H1 (cell line): ENCODE results near the gene GSTM3. TPM values are rescaled to one million over a fixed set of nuclear protein-coding genes. Genes with fewer than 3 reads are reported as not detected.

Source experiments
- CTCF ChIA-PET: fragments of 300-600 bp; sonication (Branson Sonifier 250); formaldehyde crosslinking; loops from one replicate; lab custom pipeline; 2021; ENCODE audit not compliant: partially characterized antibody; lab: Charles Lee
- POLR2A ChIA-PET: fragments of 300-600 bp; sonication (Branson Sonifier 250); formaldehyde crosslinking; loops from one replicate; lab custom pipeline; 2021; ENCODE audit warnings: inconsistent platforms; ENCODE audit not compliant: partially characterized antibody; lab: Charles Lee
- DNase-seq, 2 experiments: peaks; one replicate each; pipeline versions ENCODE4 v3.0.0 to v3.0.0-alpha.2; 2010 to 2022; ENCODE audit warnings: low spot score in 2 of 2, low read depth in 1 of 2, mixed read lengths in 1 of 2
- FAIRE-seq: peaks from 2 replicates; lab custom pipeline; 2011; peaks lifted over from hg19 to GRCh38; lab: Jason Lieb, UNC
- H2AFZ ChIP-seq: 2 replicates; pipeline ENCODE4 v1.8.1; 2012; ENCODE audit warnings: low read length, inconsistent platforms
- H2AK5ac ChIP-seq: 2 replicates; pipeline ENCODE4 v1.6.1; 2013; ENCODE audit warnings: low read depth, low read length
- H2BK120ac ChIP-seq: replicated peaks from 2 replicates; pipeline ENCODE3; 2013; ENCODE audit warnings: low read depth, low read length, inconsistent platforms
- H2BK12ac ChIP-seq: 2 replicates; pipeline ENCODE4 v1.6.1; 2013; ENCODE audit warnings: low read depth, low read length
- H2BK15ac ChIP-seq: 2 replicates; pipeline ENCODE4 v1.6.1; 2013; ENCODE audit warnings: low read length
- H2BK20ac ChIP-seq: 2 replicates; pipeline ENCODE4 v1.6.1; 2013; ENCODE audit warnings: low read length
- H2BK5ac ChIP-seq: 2 replicates; pipeline ENCODE4 v1.6.1; 2013; ENCODE audit warnings: low read depth, low read length
- H3K14ac ChIP-seq: 2 replicates; pipeline ENCODE4 v1.6.1; 2013; ENCODE audit warnings: inconsistent platforms; ENCODE audit not compliant: insufficient read length
- H3K18ac ChIP-seq: 2 replicates; pipeline ENCODE4 v1.6.1; 2013; ENCODE audit warnings: low read length; ENCODE audit errors: extremely low read depth
- H3K23ac ChIP-seq: 2 replicates; pipeline ENCODE4 v1.6.1; 2013; ENCODE audit warnings: inconsistent platforms; ENCODE audit not compliant: insufficient read length
- H3K23me2 ChIP-seq: 2 replicates; pipeline ENCODE4 v1.6.1; 2013; ENCODE audit warnings: low read depth, low read length
- H3K27ac ChIP-seq: 2 replicates; pipeline ENCODE4 v1.6.1; 2011; ENCODE audit warnings: low read depth, low read length, inconsistent platforms
- H3K27me3 ChIP-seq, 4 experiments: replicated peaks in 1 of 4; 1 replicate in 1 of 4; 2 replicates in 3 of 4; pipeline versions ENCODE4 v1.6.1 to v1.8.1; 2011 to 2013; ENCODE audit warnings: low read length in 3 of 4, mild to moderate bottlenecking in 3 of 4, inconsistent platforms in 2 of 4, mixed read lengths in 2 of 4, moderate library complexity in 1 of 4; ENCODE audit not compliant: control insufficient read depth in 3 of 4, insufficient read depth in 3 of 4; ENCODE audit errors: extremely low read depth in 1 of 4
- H3K36me3 ChIP-seq, 4 experiments: 2 replicates each; pipeline versions ENCODE4 v1.6.1 to v1.8.1; 2011 to 2013; ENCODE audit warnings: mild to moderate bottlenecking in 4 of 4, low read length in 3 of 4, moderate library complexity in 2 of 4, control low read depth in 1 of 4, inconsistent platforms in 1 of 4; ENCODE audit not compliant: insufficient read depth in 4 of 4, control insufficient read depth in 2 of 4
- H3K4ac ChIP-seq: replicated peaks from 2 replicates; pipeline ENCODE3; 2013; ENCODE audit warnings: low read length, low read depth, mixed read lengths, inconsistent platforms; ENCODE audit not compliant: insufficient read length
- H3K4me1 ChIP-seq, 4 experiments: replicated peaks in 1 of 4; 1 replicate in 1 of 4; 2 replicates in 3 of 4; pipeline versions ENCODE4 v1.6.1 to v1.8.1; 2011 to 2013; ENCODE audit warnings: low read length in 3 of 4, inconsistent platforms in 2 of 4, mixed read lengths in 1 of 4; ENCODE audit not compliant: insufficient read depth in 4 of 4, control insufficient read depth in 3 of 4
- H3K4me2 ChIP-seq, 2 experiments: 2 replicates each; pipeline versions ENCODE4 v1.6.1 to v1.8.1; 2011 to 2013; ENCODE audit warnings: low read depth in 2 of 2, low read length in 2 of 2, control low read depth in 1 of 2, inconsistent platforms in 1 of 2, mild to moderate bottlenecking in 1 of 2; ENCODE audit not compliant: insufficient read depth in 1 of 2
- H3K4me3 ChIP-seq, 4 experiments: fragments of 200-600, 300-600 bp in 1 of 4; sonication (generic), shearing (Covaris generic), sonication (Bioruptor Twin) in 1 of 4; 2 replicates each; pipeline versions ENCODE4 v1.5.1 to v1.8.1; 2011 to 2016; ENCODE audit warnings: low read length in 4 of 4, low read depth in 3 of 4, control low read depth in 2 of 4, inconsistent platforms in 2 of 4, mild to moderate bottlenecking in 2 of 4, mixed read lengths in 1 of 4, moderate library complexity in 1 of 4; ENCODE audit not compliant: insufficient read depth in 2 of 4; ENCODE audit errors: extremely low read depth in 1 of 4
- H3K56ac ChIP-seq: replicated peaks from 2 replicates; pipeline ENCODE3; 2013; ENCODE audit warnings: low read depth, mild to moderate bottlenecking, mixed read lengths, low read length, inconsistent platforms; ENCODE audit not compliant: insufficient read length
- H3K79me1 ChIP-seq: 2 replicates; pipeline ENCODE4 v1.6.1; 2013; ENCODE audit warnings: low read depth, low read length, control low read depth
- H3K79me2 ChIP-seq, 2 experiments: 2 replicates each; pipeline versions ENCODE4 v1.6.1 to v1.8.1; 2012 to 2013; ENCODE audit warnings: low read length in 2 of 2, mild to moderate bottlenecking in 2 of 2, inconsistent platforms in 1 of 2; ENCODE audit not compliant: insufficient read depth in 2 of 2, control insufficient read depth in 1 of 2
- H3K9ac ChIP-seq, 4 experiments: replicated peaks in 1 of 4; 1 replicate in 1 of 4; 2 replicates in 3 of 4; pipeline versions ENCODE4 v1.6.1 to v1.8.1; 2011 to 2013; ENCODE audit warnings: low read depth in 3 of 4, low read length in 3 of 4, control low read depth in 2 of 4, mild to moderate bottlenecking in 2 of 4, moderate library complexity in 2 of 4, inconsistent platforms in 1 of 4; ENCODE audit errors: extremely low read depth in 1 of 4
- H3K9me3 ChIP-seq, 2 experiments: 2 replicates each; pipeline versions ENCODE4 v1.6.1 to v1.8.1; 2012 to 2013; ENCODE audit warnings: mild to moderate bottlenecking in 2 of 2, moderate library complexity in 2 of 2, control low read depth in 1 of 2, inconsistent platforms in 1 of 2, low read depth in 1 of 2, low read length in 1 of 2, mixed read lengths in 1 of 2; ENCODE audit not compliant: insufficient read depth in 2 of 2
- H4K20me1 ChIP-seq, 2 experiments: replicated peaks in 1 of 2; 2 replicates each; pipeline versions ENCODE3 to v1.8.1; 2011 to 2013; ENCODE audit warnings: inconsistent platforms in 2 of 2, low read length in 2 of 2, mild to moderate bottlenecking in 1 of 2; ENCODE audit not compliant: insufficient read depth in 2 of 2, control insufficient read depth in 1 of 2
- H4K5ac ChIP-seq: 2 replicates; pipeline ENCODE4 v1.6.1; 2013; ENCODE audit warnings: low read length, low read depth, mixed read lengths, inconsistent platforms; ENCODE audit not compliant: insufficient read length
- H4K8ac ChIP-seq: 2 replicates; pipeline ENCODE4 v1.8.0; 2013; ENCODE audit warnings: mild to moderate bottlenecking, moderate library complexity, low read length, inconsistent platforms; ENCODE audit not compliant: insufficient read depth; ENCODE audit errors: extremely low read depth
- H4K91ac ChIP-seq: replicated peaks from 2 replicates; pipeline ENCODE3; 2013; ENCODE audit warnings: low read length, mixed read lengths, inconsistent platforms; ENCODE audit not compliant: insufficient read length
- EP300 ChIP-seq, 2 experiments: IDR thresholded peaks; 1 replicate in 1 of 2; 2 replicates in 1 of 2; pipeline ENCODE4 v1.6.1; 2011 to 2012; ENCODE audit warnings: low read depth in 2 of 2, low read length in 2 of 2, mild to moderate bottlenecking in 2 of 2, borderline replicate concordance in 1 of 2, inconsistent platforms in 1 of 2, moderate library complexity in 1 of 2
- TCF12 ChIP-seq: IDR thresholded peaks from 2 replicates; pipeline ENCODE4 v1.6.1; 2011; ENCODE audit warnings: low read depth, mild to moderate bottlenecking, low read length
- WGBS, 2 experiments: shearing (Covaris generic) in 1 of 2; methylation state at CpG; one replicate each; pipeline versions ENCODE4 v1.1.6 to v1.1.7; 2013 to 2015; ENCODE audit warnings: low lambda C conversion rate in 2 of 2, mixed read lengths in 2 of 2, inconsistent platforms in 1 of 2, low coverage in 1 of 2, missing lambda C conversion rate in 1 of 2; ENCODE audit not compliant: insufficient replicate concordance in 2 of 2, insufficient coverage in 1 of 2, insufficient read length in 1 of 2; ENCODE audit errors: extremely low coverage in 1 of 2, missing lambda C conversion rate in 1 of 2; 5-methylcytosine and 5-hydroxymethylcytosine counted together
- polyA plus RNA-seq, 7 experiments: library from polyadenylated mRNA; depleted of rRNA in 3 of 7; stranded (reverse) in 5 of 7; unstranded in 2 of 7; fragments of >200 nt in 5 of 7; fragments of 200-250 nt in 2 of 7; gene quantifications; 1 replicate in 5 of 7; 2 replicates in 1 of 7; 4 replicates in 1 of 7; pipeline versions ENCODE4 v1.2.1 to v1.2.3, GENCODE V29; 2011 to 2013; ENCODE audit warnings: missing spikeins in 2 of 7, mixed read lengths in 2 of 7
- total RNA-seq: library from RNA; stranded (reverse); fragmentation: NEBNext Ultra II Directional; extraction: Animal tissue kit (Norgen Biotek cat#: 25700); gene quantifications from 2 replicates; pipeline ENCODE4 v1.2.1, GENCODE V29; 2021
- TF ChIP-seq, protein P1 (sequence below): IDR thresholded peaks from 2 replicates; pipeline ENCODE4 v1.6.1; 2012; ENCODE audit warnings: low read length, inconsistent platforms

The GSTM3 gene
- total and polyA plus RNA-seq, 2 of the 8 experiments (the other 6 are each of a cell fraction or from before 2014, with no cell fraction given): 2.2 to 5.1 TPM

DNA sequence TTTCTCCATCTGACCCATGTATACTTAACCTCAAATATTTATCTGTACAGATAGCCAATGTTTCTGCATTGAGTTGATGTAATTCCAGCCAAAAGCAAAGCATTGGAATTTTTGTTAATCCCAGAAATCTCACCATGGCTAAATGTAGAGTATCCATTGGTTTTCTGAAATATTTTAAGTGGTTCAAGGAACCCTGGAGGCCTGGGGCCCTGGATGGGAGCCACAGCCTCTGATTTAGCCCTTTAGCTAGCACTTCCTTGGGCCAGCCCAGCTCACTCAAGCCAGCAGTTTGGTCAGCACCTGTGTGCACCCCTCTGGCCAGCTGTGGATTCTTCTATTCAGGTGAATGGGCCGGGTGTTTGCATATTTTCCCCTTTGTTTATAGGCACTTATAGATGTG lies 41.7 kb upstream of the GSTM3 start:
- no peak overlapping the region for H3K4ac ChIP-seq
- H2AK5ac ChIP-seq: no peak overlapping the region
- ChIA-PET CTCF (interaction anchor here (0.8 to 27.2 kb wide), 10 partner anchors 6 to 198 kb away, joined by 3 to 700 read pairs (median 6); partner anchors contain the start of gene AHCYL1), POLR2A (interaction anchor here (1.6 to 1.9 kb wide), 2 partner anchors 129 to 203 kb away, joined by 3 to 5 read pairs; partner anchors contain the start of gene AHCYL1)
- no peak overlapping the region for H2BK15ac ChIP-seq
- H3K36me3 ChIP-seq: no peaks in the 10 kb centered on the region
- H3K23ac ChIP-seq: no peak overlapping the region
- no peaks in the 10 kb centered on the region; the same call in 1 of the 2 replicates for H3K23me2 ChIP-seq
- H2BK5ac ChIP-seq: no peak overlapping the region
- H3K27ac ChIP-seq: no peak overlapping the region
- H4K91ac ChIP-seq: no peak overlapping the region
- no peak overlapping the region for H2BK12ac ChIP-seq
- DNase-seq (no peak), FAIRE-seq (no peak)
- no peak overlapping the region for H3K4me2 ChIP-seq
- H2BK20ac ChIP-seq: no peak overlapping the region
- no peaks in the 10 kb centered on the region for H3K27me3 ChIP-seq
- WGBS, 2 experiments: 33% methylated on average over 1 of the region's 1 CpG; no CpG with 5 or more reads in 1 of the 2 experiments
- no peak overlapping the region for H3K4me3 ChIP-seq
- H2BK120ac ChIP-seq: no peak overlapping the region
- peak; percentile 79; the same call in 1 of the 2 replicates for TF ChIP-seq TCF12
- TF ChIP-seq EP300 (IDR thresholded peaks at IDR 0.05; ENCODE audit: borderline replicate concordance in 1 of 2, low read depth in 2 of 2, low read length in 2 of 2): peak in 1 of 2 experiments; percentile 74; a peak in 1 of 3 replicates
- TF ChIP-seq, protein P1, sequence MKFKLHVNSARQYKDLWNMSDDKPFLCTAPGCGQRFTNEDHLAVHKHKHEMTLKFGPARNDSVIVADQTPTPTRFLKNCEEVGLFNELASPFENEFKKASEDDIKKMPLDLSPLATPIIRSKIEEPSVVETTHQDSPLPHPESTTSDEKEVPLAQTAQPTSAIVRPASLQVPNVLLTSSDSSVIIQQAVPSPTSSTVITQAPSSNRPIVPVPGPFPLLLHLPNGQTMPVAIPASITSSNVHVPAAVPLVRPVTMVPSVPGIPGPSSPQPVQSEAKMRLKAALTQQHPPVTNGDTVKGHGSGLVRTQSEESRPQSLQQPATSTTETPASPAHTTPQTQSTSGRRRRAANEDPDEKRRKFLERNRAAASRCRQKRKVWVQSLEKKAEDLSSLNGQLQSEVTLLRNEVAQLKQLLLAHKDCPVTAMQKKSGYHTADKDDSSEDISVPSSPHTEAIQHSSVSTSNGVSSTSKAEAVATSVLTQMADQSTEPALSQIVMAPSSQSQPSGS: no peak
- peaks cover 0 to 4% (median 1%) of the 10 kb centered on the region in 4 experiments; a peak in 4 of 7 replicates for H3K4me1 ChIP-seq
- H3K56ac ChIP-seq: no peak overlapping the region
- H4K20me1 ChIP-seq: no peaks in the 10 kb centered on the region
- no peak overlapping the region for H4K5ac ChIP-seq
- H3K18ac ChIP-seq: no peak overlapping the region
- H3K79me2 ChIP-seq: no peaks in the 10 kb centered on the region
- no peaks in the 10 kb centered on the region for H3K79me1 ChIP-seq
- H3K9ac ChIP-seq: no peak overlapping the region
- H3K14ac ChIP-seq: no peak overlapping the region
- peaks cover 7 to 8% of the 10 kb centered on the region in 2 experiments; a peak in 3 of 4 replicates for H3K9me3 ChIP-seq
- H4K8ac ChIP-seq: no peak overlapping the region
- no peak overlapping the region for H2AFZ ChIP-seq
